Ishikawa (cell line): Measurements from ENCODE around the gene B3GAT1.

Experiments
- CEBPB ChIP-seq: IDR thresholded peaks from 2 replicates; pipeline ENCODE4 v1.6.1; 2012
- CREB1 ChIP-seq: IDR thresholded peaks from 2 replicates; pipeline ENCODE4 v1.6.1; 2012; ENCODE audit warnings: low read depth
- EGR1 ChIP-seq: IDR thresholded peaks from 2 replicates; pipeline ENCODE4 v1.6.1; 2012
- EP300 ChIP-seq: IDR thresholded peaks from 2 replicates; pipeline ENCODE4 v1.6.1; 2012; ENCODE audit warnings: borderline replicate concordance
- FOXM1 ChIP-seq: IDR thresholded peaks from 2 replicates; pipeline ENCODE4 v1.6.1; 2012; ENCODE audit warnings: low read depth, borderline replicate concordance
- NFIC ChIP-seq: IDR thresholded peaks from 2 replicates; pipeline ENCODE4 v1.6.1; 2012
- RAD21 ChIP-seq: IDR thresholded peaks from 2 replicates; pipeline ENCODE4 v1.6.1; 2012; ENCODE audit warnings: low read depth
- REST ChIP-seq: IDR thresholded peaks from 2 replicates; pipeline ENCODE4 v1.6.1; 2012; ENCODE audit warnings: low read depth, mild to moderate bottlenecking
- TCF12 ChIP-seq: IDR thresholded peaks from 2 replicates; pipeline ENCODE4 v1.6.1; 2012; ENCODE audit warnings: low read depth
- TEAD4 ChIP-seq: IDR thresholded peaks from 2 replicates; pipeline ENCODE4 v1.6.1; 2012
- YY1 ChIP-seq: IDR thresholded peaks from 2 replicates; pipeline ENCODE4 v1.6.1; 2012; ENCODE audit warnings: low read depth
- TF ChIP-seq, protein P1 (sequence below): IDR thresholded peaks from 2 replicates; pipeline ENCODE4 v1.6.1; 2012

- no peak for TF ChIP-seq YY1
- TF ChIP-seq REST = no peak
- TF ChIP-seq EP300 = no peak
- TF ChIP-seq CREB1 = no peak
- TF ChIP-seq, protein P1, sequence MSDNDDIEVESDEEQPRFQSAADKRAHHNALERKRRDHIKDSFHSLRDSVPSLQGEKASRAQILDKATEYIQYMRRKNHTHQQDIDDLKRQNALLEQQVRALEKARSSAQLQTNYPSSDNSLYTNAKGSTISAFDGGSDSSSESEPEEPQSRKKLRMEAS = no peak
- no peak for TF ChIP-seq NFIC
- TF ChIP-seq RAD21 = no peak
- TF ChIP-seq TEAD4 = no peak
- no peak for TF ChIP-seq EGR1
- TF ChIP-seq CEBPB = no peak
- no peak for TF ChIP-seq TCF12
- TF ChIP-seq FOXM1 = no peak
These were observed 25.1 kb downstream of the B3GAT1 start for GRCh38 chr11:134386945-134387344.
